HG03025 (cell line): ENCODE results near the gene KDSR.
A peak's percentile ranks its signal among the peaks of the same experiment; 100 is the strongest.

Experiments
- ATAC-seq: cut with Tn5 transposase; IDR thresholded peaks from one replicate; pipeline ENCODE4 v1.9.1; 2021; ENCODE audit warnings: mild to moderate bottlenecking, moderate library complexity; ENCODE audit not compliant: unreplicated experiment, low FRiP score

KDSR gene

DNA sequence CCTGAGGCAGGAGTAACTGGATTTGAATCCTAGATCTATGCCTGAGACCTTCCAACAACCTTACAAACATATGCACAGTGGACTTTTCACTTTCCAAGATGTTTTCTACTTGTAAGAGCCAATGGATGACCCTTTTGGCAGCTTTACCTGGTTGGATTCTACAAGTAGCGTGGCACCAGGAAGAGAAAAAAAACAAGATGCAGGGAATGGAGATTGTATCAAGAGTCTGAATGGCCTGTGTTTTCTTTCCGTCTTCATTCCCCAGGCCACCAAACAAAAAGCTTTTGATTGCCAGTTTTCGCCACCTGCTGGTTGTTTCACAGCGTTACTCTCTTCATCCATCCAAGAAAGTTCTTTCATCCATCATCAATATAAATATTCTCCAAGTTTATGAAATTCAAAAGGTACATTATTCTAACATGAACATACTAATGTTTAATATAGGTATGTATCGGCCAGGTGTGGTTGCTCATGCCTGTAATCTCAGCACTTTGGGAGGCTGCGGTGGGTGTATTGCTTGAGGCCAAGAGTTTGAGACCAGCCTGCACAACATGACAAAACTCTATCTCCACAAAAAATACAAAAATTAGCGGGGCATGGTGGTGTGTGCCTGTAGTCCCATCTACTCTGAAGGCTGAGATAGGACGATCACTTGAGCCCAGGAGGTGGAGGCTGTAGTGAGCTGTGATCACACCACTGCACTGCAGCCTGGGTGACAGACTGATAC lies 43.9 kb downstream of the KDSR start:
- ATAC-seq: no peak

DNA sequence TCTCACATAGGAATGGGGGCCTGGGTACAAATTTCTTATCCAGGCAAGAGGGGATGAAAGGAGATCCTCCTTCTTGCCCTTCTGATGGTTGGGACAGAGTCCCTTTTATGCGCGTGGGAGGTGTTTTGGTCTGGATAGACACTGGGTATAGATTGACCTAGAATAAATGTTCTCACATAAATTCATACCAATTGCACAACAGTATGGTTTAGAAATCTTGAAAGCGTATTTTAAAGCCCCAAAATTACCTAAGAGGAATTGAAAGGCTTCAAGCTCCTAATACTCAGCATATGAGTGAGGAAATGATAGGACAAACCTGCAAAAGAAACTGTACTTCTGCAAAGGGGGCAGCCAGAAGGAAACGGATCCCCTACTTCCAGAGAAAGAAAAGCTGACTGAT lies 44.8 kb downstream of the KDSR start:
- ATAC-seq: no peak

- no peak for ATAC-seq
These were observed 45.7 kb downstream of the KDSR start for GRCh38 chr18:63321291-63321690.

DNA sequence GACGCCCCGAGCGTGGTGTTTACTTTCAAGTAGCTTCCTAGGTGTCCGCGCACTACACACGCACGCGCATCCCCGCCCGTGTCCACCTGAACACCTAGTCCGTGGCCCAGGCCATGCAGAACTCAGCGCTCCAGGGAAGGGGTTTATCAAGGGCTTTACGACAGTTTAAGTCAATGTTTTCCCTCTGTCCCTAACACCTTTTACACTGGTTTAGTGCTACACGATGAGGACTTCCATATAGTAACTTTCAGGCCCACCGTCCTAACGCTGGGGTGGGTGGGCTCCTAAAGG lies 46.1 kb downstream of the KDSR start:
- ATAC-seq: no peak

DNA sequence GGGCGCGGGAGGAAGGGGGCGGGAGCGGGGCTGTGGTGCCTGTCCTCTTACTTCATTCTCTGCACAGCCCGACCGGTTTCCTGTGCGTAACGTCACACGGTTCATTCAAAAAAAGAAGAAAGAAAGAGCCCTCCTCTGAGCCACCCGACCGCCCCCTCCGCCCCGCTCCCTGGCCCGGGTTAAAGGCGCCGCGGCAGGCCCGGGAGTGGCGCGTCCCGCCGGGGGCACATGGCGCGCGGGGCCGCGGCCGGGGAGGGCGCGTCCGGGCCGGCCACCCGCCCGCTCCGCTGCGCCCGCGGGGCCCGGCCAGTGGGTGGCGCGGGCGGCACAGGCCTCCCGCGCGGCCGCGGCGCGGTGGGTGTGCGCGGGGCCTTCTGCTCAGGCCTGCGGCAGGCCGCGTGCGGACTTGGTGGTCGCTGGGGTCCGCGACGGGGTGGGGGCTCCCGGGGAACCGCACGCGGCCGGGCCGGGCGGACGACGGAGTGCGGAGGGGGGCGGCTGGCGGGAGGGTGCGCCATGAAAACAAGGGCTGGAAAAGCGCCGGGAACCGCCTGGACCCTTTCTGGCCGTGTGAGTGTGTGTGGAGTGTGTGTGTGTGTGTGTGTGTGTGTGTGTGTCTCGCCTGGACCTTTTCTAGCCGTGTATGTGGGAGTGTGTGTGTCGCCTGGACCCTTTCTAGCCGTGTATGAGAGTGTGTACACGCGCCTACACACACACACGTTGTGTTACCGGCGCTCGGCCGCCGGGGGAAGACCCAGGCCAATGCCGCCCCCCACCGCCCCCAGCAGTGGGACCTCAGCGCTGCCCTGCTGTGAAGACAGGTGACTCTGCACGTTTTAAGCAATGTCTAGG lies 46.7 kb downstream of the KDSR start:
- peak; percentile 62 for ATAC-seq

GRCh38 chr18:63319383-63320122 lies 47.5 kb downstream of the KDSR start, which contains the start of gene BCL2:
Gene BCL2, minus strand, starts transcription at chr18:63319769.
- peak; percentile 13 for ATAC-seq

DNA sequence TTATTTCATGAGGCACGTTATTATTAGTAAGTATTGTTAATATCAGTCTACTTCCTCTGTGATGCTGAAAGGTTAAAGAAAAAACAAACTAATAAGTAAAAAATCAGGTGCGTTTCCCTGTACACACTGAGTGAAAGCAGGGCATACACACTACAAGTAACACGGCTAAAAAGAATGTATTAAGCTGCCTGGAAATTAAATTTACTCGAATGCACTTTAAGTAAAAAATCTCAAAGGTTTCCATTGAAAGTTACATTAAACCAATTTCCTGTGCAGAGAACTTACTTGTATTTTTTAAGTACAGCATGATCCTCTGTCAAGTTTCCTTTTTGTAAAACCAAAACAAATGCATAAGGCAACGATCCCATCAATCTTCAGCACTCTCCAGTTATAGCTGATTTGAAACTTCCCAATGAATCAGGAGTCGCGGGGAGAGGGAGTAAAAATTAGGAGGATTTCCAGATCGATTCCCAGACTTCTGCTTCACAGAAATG lies 48.1 kb downstream of the KDSR start:
- no peak for ATAC-seq

DNA sequence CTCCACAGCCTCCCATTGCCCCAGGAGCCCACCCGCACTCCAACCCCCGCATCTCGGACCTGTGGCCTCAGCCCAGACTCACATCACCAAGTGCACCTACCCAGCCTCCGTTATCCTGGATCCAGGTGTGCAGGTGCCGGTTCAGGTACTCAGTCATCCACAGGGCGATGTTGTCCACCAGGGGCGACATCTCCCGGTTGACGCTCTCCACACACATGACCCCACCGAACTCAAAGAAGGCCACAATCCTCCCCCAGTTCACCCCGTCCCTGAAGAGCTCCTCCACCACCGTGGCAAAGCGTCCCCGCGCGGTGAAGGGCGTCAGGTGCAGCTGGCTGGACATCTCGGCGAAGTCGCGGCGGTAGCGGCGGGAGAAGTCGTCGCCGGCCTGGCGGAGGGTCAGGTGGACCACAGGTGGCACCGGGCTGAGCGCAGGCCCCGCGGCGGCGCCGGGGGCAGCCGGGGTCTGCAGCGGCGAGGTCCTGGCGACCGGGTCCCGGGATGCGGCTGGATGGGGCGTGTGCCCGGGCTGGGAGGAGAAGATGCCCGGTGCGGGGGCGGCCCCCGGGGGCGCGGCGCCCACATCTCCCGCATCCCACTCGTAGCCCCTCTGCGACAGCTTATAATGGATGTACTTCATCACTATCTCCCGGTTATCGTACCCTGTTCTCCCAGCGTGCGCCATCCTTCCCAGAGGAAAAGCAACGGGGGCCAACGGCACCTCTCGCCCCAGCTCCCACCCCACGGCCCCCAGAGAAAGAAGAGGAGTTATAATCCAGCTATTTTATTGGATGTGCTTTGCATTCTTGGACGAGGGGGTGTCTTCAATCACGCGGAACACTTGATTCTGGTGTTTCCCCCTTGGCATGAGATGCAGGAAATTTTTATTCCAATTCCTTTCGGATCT lies 48.8 kb downstream of the KDSR start:
- ATAC-seq: peak; percentile 32

DNA sequence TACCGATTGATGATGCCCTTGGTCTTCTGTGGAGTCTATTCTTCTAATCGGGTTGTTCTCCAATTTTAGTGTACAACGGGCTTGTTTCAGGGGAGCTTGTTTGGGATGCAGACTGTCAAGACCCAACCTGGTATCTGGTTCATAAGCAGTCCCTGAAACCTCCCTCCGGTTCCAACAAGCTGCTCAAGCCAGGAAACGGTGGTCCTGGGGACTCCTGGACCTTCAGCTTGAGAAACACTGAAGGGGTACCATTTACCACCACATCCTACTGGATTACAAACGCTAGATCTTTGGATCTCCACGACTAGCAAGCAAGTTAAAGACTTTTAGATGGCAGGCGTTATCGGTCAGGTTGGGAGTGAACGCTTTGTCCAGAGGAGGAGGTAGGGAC lies 49.5 kb downstream of the KDSR start:
- no peak for ATAC-seq

- no peak for ATAC-seq
These were observed 50.1 kb downstream of the KDSR start for GRCh38 chr18:63316612-63317555.

DNA sequence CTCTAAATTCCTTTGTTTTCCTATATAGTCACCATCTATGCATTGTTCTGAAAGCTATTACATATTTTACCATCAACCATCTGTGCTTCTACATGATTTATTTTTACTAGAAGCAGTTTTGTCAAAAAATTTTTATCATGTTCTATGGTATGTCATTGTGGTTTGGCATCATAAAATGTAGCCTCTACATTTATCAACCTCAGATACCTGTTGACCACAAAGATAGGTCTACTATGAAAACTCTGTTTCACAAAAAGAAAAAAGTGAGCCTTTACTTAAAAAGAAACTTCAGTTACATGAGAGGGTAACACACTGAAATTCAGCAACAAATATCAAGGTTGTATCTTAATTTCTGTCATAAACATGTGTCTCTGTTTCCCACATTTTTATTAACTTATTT lies 51.1 kb downstream of the KDSR start:
- no peak for ATAC-seq

DNA sequence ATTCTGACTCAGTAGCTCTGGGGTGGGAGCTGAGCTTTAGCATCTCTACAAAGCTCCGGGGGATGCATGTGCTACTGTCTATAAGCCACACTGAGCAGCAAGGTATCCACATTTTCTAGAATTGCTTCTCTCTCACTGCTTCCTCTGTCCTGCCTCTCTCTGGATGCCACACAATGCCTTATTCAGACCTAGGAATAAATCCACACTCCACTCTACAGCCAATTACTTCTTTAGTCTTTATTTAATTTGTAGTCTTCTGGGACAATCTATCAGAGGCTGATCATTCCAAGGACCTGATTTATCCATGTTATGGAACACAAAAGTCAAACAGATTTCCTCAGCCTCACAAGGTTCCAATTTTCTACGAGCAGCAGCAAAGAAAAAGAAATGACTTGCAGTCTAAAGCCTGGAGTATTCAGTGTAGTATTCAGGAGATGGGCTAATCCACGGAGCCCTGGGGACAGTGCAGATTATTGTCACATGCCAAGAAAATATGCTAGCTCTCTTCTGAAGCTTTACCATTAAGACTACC lies 51.8 kb downstream of the KDSR start:
- ATAC-seq: no peak

DNA sequence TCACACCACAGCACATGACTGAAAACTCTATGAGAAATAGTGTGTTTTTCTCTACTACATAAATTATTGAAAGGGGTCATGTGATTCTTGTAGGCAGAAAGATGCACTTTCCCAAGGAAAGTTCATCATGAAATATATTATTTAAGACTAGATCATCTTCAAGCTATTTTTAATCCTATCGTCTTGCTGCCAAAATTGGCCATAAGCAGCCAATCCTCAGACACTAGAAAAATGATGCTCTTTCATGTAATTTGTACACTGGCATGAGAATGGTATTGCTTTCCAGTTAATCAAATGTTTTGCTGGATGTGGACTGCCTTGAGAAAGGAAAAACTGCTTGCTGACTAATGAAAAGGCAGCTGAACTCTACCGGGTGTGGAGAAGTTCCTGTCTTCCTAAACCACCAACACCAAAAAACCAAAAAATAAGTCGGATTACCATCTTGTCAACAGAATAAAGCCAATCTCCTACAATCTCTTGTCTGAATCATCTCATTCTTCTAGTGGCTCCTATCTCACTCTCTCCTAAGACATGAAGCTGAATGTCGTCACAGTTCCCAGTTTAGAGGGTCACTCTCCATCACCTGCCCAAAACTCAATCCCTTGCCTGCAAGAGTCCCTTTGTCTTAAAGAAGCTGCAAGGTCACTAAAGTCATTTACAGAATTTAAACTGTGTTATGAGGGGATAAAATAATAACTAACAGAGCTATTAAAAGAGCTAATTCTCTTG lies 52.8 kb downstream of the KDSR start:
- ATAC-seq: no peak

GRCh38 chr18:63313396-63313917 lies 53.5 kb downstream of the KDSR start:
- no peak for ATAC-seq

DNA sequence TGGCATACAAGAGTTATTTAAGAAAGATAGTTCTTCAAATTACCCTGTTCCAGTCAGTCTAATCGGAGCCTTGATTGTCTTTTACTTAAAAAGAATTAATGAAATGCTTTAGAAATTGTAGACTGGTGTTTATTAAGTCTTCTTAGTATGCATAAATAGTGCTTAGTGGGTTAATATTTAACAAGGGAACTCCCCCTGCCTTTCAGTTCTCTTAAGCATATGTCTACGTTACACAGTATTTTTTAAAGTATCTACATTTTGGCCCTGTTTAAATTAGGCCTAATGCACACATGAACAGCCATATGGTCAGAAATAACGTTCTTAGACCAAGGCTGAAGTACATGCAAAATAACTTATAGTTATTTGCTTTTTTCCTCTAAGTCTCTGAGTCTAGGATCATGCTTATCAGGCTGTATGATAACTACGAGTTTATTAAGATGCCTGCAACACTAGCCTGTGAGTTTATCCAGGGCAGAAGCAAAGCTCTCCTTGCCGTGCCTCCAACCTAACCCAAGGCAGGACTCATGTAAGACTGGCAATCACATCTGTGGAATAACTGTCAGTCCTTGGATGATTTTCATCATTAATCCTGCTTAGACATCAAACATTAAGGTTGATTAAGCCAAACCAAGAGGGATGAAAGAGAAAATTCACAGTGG lies 54.1 kb downstream of the KDSR start:
- ATAC-seq: no peak

- peak; percentile 6 for ATAC-seq
These were observed 55.0 kb downstream of the KDSR start for GRCh38 chr18:63312019-63312409.
